ENCODE measurements around the gene APBB1IP. TPM values are rescaled to one million over a fixed set of nuclear protein-coding genes. Genes with fewer than 3 reads are reported as not detected.
A peak's percentile ranks its signal among the peaks of the same experiment; 100 is the strongest.

The APBB1IP gene
- polyA plus RNA-seq, 2 of the 4 experiments (the other 2 are of a cell fraction) = 0.96 to 9.2 TPM

DNA sequence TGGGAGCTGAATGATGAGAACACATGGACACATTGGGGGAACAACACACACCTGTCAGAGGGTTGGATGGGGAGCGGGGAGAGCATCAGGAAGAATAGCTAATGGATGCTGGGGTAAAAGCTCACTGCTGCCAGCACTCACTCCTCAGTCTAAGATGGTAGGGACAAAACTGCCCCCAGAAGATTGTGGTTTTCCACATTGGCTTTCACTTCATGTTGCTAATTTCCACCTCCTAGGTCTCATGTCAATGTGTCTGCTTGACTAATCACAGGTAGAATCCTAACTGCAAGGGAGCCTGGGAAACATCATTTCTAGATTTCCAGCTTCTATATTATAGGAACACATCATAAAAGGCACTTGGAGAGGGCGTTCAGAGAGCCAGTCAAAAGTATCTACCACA, 22.6 kb downstream of the APBB1IP start:
- no peak overlapping the region for H3K4me3 ChIP-seq
- ChIA-PET CTCF (no interaction called here), POLR2A (no interaction called here)
- no peak overlapping the region for H3K27ac ChIP-seq
- no peak for ATAC-seq
- no peak overlapping the region for H3K4me2 ChIP-seq
- no peak for DNase-seq (ENCODE audit: low read depth in 1 of 2, low spot score in 1 of 2)
- TF ChIP-seq MYC (IDR thresholded peaks at IDR 0.05; ENCODE audit: borderline replicate concordance, low read length) (no peak), ESRRA (IDR thresholded peaks at IDR 0.05; ENCODE audit: borderline replicate concordance, low read length) (no peak), JUNB (IDR thresholded peaks at IDR 0.05) (no peak), ZNF302 (CRISPR knock-in tag; IDR thresholded peaks at IDR 0.05) (no peak), CBX8 (IDR thresholded peaks at IDR 0.05) (no peak), CBX2 (IDR thresholded peaks at IDR 0.05; ENCODE audit: borderline replicate concordance, low read depth) (no peak), ZSCAN20 (CRISPR knock-in tag; IDR thresholded peaks at IDR 0.05) (no peak), ZC3H11A (IDR thresholded peaks at IDR 0.05) (no peak), HDAC2 (IDR thresholded peaks at IDR 0.05) (no peak), EP300 (IDR thresholded peaks at IDR 0.05) (no peak), CHD4 (IDR thresholded peaks at IDR 0.05; ENCODE audit: borderline replicate concordance) (no peak), KDM1A (IDR thresholded peaks at IDR 0.05; ENCODE audit: low read depth) (no peak), POLR2A (IDR thresholded peaks at IDR 0.05; ENCODE audit: low read length) (no peak), JUN (IDR thresholded peaks at IDR 0.05) (no peak), KDM5A (IDR thresholded peaks at IDR 0.05) (no peak), EHF (CRISPR knock-in tag; IDR thresholded peaks at IDR 0.05) (no peak)
- TF ChIP-seq, protein P1, sequence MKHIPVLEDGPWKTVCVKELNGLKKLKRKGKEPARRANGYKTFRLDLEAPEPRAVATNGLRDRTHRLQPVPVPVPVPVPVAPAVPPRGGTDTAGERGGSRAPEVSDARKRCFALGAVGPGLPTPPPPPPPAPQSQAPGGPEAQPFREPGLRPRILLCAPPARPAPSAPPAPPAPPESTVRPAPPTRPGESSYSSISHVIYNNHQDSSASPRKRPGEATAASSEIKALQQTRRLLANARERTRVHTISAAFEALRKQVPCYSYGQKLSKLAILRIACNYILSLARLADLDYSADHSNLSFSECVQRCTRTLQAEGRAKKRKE (CRISPR knock-in tag; IDR thresholded peaks at IDR 0.05; ENCODE audit: low read depth) = no peak
- H3K4me1 ChIP-seq = peaks cover 5% of the 10 kb centered on the region; the same call in 1 of the 3 replicates
- FAIRE-seq = no peak
- WGBS (ENCODE audit: missing lambda C conversion rate) = 52% methylated on average over 2 of the region's 2 CpGs
- H3K9me3 ChIP-seq = peaks cover 3% of the 10 kb centered on the region; the same call in 1 of the 3 replicates

DNA sequence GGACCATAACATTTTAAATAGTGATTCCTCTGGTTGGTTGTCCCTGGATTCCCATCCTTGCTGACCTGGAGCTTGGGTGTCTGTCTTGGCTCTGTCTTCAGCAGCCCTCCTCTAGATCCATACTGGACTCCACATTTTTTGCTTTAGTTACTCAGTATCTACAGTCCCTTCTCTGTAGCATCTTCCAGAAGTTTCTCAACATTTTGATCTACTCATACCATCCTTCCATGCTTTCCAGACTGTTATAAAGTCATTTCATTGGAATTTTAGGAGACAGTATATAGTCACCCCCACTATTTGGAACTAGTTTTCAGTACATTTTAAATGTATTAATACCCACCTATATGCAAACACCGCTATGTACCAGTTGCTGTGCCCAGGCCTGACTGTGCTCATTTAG, 25.8 kb downstream of the APBB1IP start:
- Histone ChIP-seq H3K4me2 (no peak overlapping the region), H3K4me3 (no peak overlapping the region), H3K9me3 (peaks cover 3% of the 10 kb centered on the region; the same call in 1 of the 3 replicates), H3K4me1 (peaks cover 21% of the 10 kb centered on the region), H3K27ac (peak overlapping the region in 1 of 2 experiments; percentile 8; a peak in 1 of 6 replicates)
- ChIA-PET CTCF (no interaction called here), POLR2A (no interaction called here)
- TF ChIP-seq TFCP2L1 (CRISPR knock-in tag; IDR thresholded peaks at IDR 0.05) (no peak), E2F6 (IDR thresholded peaks at IDR 0.05; ENCODE audit: borderline replicate concordance, low read depth) (no peak), JUNB (IDR thresholded peaks at IDR 0.05) (no peak), REST (IDR thresholded peaks at IDR 0.05) (no peak), ZNF302 (CRISPR knock-in tag; IDR thresholded peaks at IDR 0.05) (no peak), RFX5 (IDR thresholded peaks at IDR 0.05) (no peak), SMC3 (IDR thresholded peaks at IDR 0.05) (no peak), POLR2AphosphoS2 (conservative IDR thresholded peaks at IDR 0.05; ENCODE audit: low read length) (no peak), HOXA7 (CRISPR knock-in tag; IDR thresholded peaks at IDR 0.05) (no peak), MAZ (IDR thresholded peaks at IDR 0.05; ENCODE audit: borderline replicate concordance, low read depth, low read length) (no peak), CHD4 (IDR thresholded peaks at IDR 0.05; ENCODE audit: borderline replicate concordance) (no peak), SREBF2 (IDR thresholded peaks at IDR 0.05) (no peak), PHF8 (IDR thresholded peaks at IDR 0.05; ENCODE audit: borderline replicate concordance, low read depth) (no peak)
- TF ChIP-seq, protein P2, sequence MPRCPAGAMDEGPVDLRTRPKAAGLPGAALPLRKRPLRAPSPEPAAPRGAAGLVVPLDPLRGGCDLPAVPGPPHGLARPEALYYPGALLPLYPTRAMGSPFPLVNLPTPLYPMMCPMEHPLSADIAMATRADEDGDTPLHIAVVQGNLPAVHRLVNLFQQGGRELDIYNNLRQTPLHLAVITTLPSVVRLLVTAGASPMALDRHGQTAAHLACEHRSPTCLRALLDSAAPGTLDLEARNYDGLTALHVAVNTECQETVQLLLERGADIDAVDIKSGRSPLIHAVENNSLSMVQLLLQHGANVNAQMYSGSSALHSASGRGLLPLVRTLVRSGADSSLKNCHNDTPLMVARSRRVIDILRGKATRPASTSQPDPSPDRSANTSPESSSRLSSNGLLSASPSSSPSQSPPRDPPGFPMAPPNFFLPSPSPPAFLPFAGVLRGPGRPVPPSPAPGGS (IDR thresholded peaks at IDR 0.05) = no peak
- no peak for FAIRE-seq
- WGBS (ENCODE audit: missing lambda C conversion rate) = 74% methylated on average over 1 of the region's 1 CpG
- DNase-seq (ENCODE audit: low read depth in 1 of 2, low spot score in 1 of 2) = no peak
- no peak for ATAC-seq

Measured in A549 (cell line).